Measurements from ENCODE around the gene PLA2G4F. TPM values are rescaled to one million over a fixed set of nuclear protein-coding genes. Genes with fewer than 3 reads are reported as not detected.

The PLA2G4F gene, protein sequence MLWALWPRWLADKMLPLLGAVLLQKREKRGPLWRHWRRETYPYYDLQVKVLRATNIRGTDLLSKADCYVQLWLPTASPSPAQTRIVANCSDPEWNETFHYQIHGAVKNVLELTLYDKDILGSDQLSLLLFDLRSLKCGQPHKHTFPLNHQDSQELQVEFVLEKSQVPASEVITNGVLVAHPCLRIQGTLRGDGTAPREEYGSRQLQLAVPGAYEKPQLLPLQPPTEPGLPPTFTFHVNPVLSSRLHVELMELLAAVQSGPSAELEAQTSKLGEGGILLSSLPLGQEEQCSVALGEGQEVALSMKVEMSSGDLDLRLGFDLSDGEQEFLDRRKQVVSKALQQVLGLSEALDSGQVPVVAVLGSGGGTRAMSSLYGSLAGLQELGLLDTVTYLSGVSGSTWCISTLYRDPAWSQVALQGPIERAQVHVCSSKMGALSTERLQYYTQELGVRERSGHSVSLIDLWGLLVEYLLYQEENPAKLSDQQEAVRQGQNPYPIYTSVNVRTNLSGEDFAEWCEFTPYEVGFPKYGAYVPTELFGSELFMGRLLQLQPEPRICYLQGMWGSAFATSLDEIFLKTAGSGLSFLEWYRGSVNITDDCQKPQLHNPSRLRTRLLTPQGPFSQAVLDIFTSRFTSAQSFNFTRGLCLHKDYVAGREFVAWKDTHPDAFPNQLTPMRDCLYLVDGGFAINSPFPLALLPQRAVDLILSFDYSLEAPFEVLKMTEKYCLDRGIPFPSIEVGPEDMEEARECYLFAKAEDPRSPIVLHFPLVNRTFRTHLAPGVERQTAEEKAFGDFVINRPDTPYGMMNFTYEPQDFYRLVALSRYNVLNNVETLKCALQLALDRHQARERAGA
- under 0.01 TPM in 1 of 2 replicates, not detected in the other for total RNA-seq

DNA sequence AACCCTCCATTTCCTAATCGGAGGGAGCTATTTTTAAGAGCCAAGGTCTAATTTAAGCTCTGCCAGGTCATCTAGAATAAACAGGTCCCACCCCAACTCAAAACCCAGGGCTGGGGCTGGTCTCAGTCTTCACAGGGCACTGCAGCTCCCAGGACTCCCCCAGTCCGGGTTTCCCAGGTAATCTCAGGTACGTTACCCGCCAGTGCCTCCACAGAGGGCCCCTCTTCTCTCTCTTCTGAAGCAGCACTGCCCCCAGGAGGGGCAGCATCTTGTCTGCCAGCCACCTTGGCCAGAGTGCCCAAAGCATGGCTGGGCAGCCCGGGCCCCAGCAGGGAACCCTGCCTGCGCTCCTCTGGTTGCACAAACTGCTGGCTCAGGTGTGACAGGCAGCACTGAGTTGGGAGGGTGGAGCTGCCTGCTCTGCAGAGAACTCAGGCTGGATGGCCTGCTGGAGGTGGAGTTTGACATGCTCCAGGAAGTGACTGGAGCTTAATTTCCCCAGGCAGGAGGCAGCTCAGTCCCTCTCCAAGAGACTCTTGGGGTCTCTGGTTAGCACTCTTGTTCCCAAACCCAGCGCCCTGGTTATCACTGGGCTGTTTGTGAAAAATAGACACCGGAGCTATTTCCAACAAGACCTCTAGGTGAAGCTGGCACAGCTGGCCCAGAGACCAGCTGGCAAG, at the start of gene PLA2G4F:
PLA2G4F (minus strand) TSS at position 394 of the 680 bp plus-strand sequence; CDS start at position 307, 87 bp downstream.

DNA sequence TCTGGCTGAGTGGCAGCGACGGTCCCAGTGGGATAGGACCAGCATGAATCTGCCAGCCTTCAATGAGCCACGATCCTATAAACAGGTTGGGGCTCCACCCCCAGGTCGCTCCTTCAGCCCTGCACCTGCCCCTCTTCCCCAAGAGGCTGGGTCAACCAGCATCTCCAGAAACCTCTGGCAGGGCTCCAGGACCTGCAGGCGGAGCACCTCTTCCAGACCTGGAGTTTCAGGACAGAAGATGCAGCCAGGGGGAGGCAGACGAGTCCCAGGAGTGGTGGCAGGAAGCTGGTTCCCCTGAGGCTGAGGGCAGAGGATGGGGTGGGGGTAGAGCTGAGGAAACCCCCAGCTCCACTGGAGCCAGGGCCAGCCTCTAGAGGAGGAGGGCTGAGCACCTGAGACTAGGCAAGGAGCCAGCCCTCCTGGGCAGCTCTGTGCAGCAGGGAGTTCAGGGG, 61.9 kb downstream of the PLA2G4F start, which contains the start of gene PLA2G4D:
PLA2G4D (minus strand) TSS at position 51 of the 452 bp plus-strand sequence. CDS start 103 bp downstream, outside the sequence.

Other genes starting within 250 kb of the PLA2G4F start
- gene EHD4, start 184.1 kb downstream of the PLA2G4F start, total RNA-seq, result 7.0 and 10.9 TPM in 2 replicates
- not detected in 2 replicates for gene PLA2G4E, start 135.6 kb downstream of the PLA2G4F start, total RNA-seq
- not detected in 2 replicates for gene PLA2G4D, start 62.1 kb downstream of the PLA2G4F start, total RNA-seq
- gene VPS39, start 51.7 kb upstream of the PLA2G4F start, total RNA-seq, result 42.8 and 43.8 TPM in 2 replicates
- 13.7 and 14.8 TPM in 2 replicates for gene GANC, start 116.6 kb upstream of the PLA2G4F start, total RNA-seq
- 35.9 and 40.4 TPM in 2 replicates for gene TMEM87A, start 116.8 kb upstream of the PLA2G4F start, total RNA-seq
- 1.7 and 3.2 TPM in 2 replicates for gene CAPN3, start 202.9 kb upstream of the PLA2G4F start, total RNA-seq

Data from bronchial smooth muscle cell (primary cell).